Transverse colon (tissue), 3 donors: ENCODE data around the gene MCUR1.

Experiments used
- CTCF ChIP-seq, 5 experiments: fragments of 200-600 bp in 3 of 5; fragments of 450-650 bp in 2 of 5; sonication (generic) in 3 of 5; IDR thresholded peaks; 1 replicate in 2 of 5; 2 replicates in 3 of 5; pipeline ENCODE4 v1.5.1; 2016 to 2017; ENCODE audit warnings: antibody characterized with exemption in 5 of 5, inconsistent platforms in 3 of 5, mild to moderate bottlenecking in 2 of 5, moderate library complexity in 1 of 5
- EP300 ChIP-seq: sonication (generic); formaldehyde crosslinking; IDR thresholded peaks from one replicate; pipeline ENCODE4 v1.6.1; 2017; ENCODE audit warnings: antibody characterized with exemption, low read depth
- POLR2A ChIP-seq: fragments of 450-650 bp; IDR thresholded peaks from one replicate; pipeline ENCODE4 v1.6.1; 2016; ENCODE audit warnings: antibody characterized with exemption, mild to moderate bottlenecking, moderate library complexity

GRCh38 chr6:13854716-13855250, 40.4 kb upstream of the MCUR1 start:
- TF ChIP-seq EP300, result no peak
- TF ChIP-seq POLR2A, result no peak
- TF ChIP-seq CTCF (IDR thresholded peaks at IDR 0.05), result no peak
